ENCODE measurements around the gene AP3B1.

DNA sequence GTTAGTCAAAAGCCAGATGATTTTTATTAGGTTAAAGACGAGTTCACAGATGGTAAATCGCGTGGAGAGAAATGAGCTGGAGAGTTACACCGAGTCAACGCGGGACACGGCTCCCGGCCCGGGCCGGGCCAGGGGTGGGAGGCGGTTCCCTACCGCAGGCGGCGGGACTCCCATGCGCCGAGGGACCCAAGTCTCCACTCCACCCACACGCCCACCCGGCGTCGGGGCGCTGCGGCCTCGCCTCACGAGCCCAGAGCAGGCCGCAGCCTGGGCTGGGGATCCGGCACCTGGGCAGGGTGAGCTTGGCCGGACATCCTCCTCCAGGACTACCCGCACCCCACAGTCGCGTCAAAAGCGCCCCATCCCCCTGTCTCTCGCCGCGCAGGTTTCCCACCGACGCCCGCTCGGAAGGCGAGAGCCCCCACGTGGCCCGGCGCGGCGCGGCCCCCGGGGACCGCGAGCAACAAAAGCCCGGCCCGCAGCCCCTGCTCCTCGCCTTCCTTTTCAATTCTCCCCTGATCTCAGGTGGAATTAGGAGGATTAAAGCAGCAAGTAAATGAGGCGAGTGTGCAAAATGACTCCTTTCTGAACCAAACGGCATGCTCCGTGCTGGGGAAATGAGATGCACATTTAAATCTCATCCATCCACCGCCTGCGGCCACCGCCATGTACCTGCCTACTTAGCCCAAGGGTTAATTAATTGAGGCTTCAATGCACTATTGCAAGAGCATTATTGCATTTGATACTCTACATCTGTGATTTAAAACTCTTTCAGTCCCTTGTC is 321.8 kb downstream of the AP3B1 start:
- TF ChIP-seq RFX5 (IDR thresholded peaks at IDR 0.05; ENCODE audit: borderline replicate concordance, low read depth, low read length) (no peak), GABPA (IDR thresholded peaks at IDR 0.05; ENCODE audit: borderline replicate concordance, insufficient read depth, low read length) (no peak), CTBP2 (IDR thresholded peaks at IDR 0.05; ENCODE audit: borderline replicate concordance, insufficient read depth, insufficient read length, low read length) (no peak)

Data from H1 (cell line).